Upper lobe of left lung (tissue), 6 donors: ENCODE results near the gene ADAMTS17. TPM values are rescaled to one million over a fixed set of nuclear protein-coding genes. Genes with fewer than 3 reads are reported as not detected.

Experiments used
- ATAC-seq, 2 donors: fragments of 200-7000 bp; cut with Tn5 transposase; one replicate each; pipeline ENCODE4 v1.9.1; 2022; ENCODE audit warnings: mild to moderate bottlenecking in 2 of 2, moderate library complexity in 2 of 2; ENCODE audit not compliant: low FRiP score in 2 of 2
- DNase-seq, 2 donors: peaks; one replicate each; pipeline ENCODE4 v3.0.0-alpha.2; 2019 to 2020
- H3K27ac ChIP-seq, 4 donors: fragments of 200-600 bp; sonication (generic); one replicate each; pipeline ENCODE4 v1.5.1; 2016 to 2019
- H3K27me3 ChIP-seq, 4 donors: fragments of 200-600 bp; sonication (generic); one replicate each; pipeline ENCODE4 v1.5.1; 2017 to 2019
- H3K36me3 ChIP-seq, 4 donors: fragments of 200-600 bp; sonication (generic); one replicate each; pipeline ENCODE4 v1.5.1; 2016 to 2019
- H3K4me1 ChIP-seq, 4 donors: fragments of 200-600 bp; sonication (generic); one replicate each; pipeline ENCODE4 v1.5.1; 2018 to 2019
- H3K4me3 ChIP-seq, 4 donors: fragments of 200-600 bp; sonication (generic); one replicate each; pipeline ENCODE4 v1.5.1; 2017 to 2019; ENCODE audit warnings: mild to moderate bottlenecking in 2 of 4, moderate library complexity in 1 of 4
- H3K9me3 ChIP-seq, 4 donors: fragments of 200-600 bp; sonication (generic); one replicate each; pipeline ENCODE4 v1.5.1; 2018 to 2019
- EP300 ChIP-seq, 4 donors: sonication (generic); formaldehyde crosslinking; IDR thresholded peaks; one replicate each; pipeline ENCODE4 v1.5.1; 2017; ENCODE audit warnings: antibody characterized with exemption in 4 of 4, control low read depth in 2 of 4
- POLR2A ChIP-seq, 4 donors: fragments of 450-650 bp; IDR thresholded peaks; one replicate each; pipeline ENCODE4 v1.5.1; 2016 to 2017; ENCODE audit warnings: antibody characterized with exemption in 4 of 4, mild to moderate bottlenecking in 2 of 4
- POLR2AphosphoS5 ChIP-seq, 2 donors: sonication (generic); formaldehyde crosslinking; IDR thresholded peaks; one replicate each; pipeline ENCODE4 v1.5.1; 2017; ENCODE audit warnings: antibody characterized with exemption in 2 of 2
- WGBS, 2 donors: methylation state at CpG; one replicate each; pipeline ENCODE4 v1.1.5; 2017 to 2018; 5-methylcytosine and 5-hydroxymethylcytosine counted together
- total RNA-seq, 6 donors: library from RNA; depleted of rRNA in 4 of 6; stranded (reverse); fragments of >200 nt in 4 of 6; gene quantifications; one replicate each; pipeline versions ENCODE4 v1.1.0 to v1.2.1, GENCODE V29; 2016 to 2021
- TF ChIP-seq, protein P1 (sequence below), 6 experiments: fragments of 450-650 bp in 4 of 6; fragments of 200-600 bp in 2 of 6; sonication (generic) in 2 of 6; IDR thresholded peaks; one replicate each; pipeline ENCODE4 v1.5.1; 2016 to 2019; ENCODE audit warnings: antibody characterized with exemption in 6 of 6
- donor health status: DM: no; HTN: no; CAD: no; lungs with moderate emphysema.
- donor health status: DM: no; HTN: yes; CAD: no; lungs with severe emphysema.

Gene ADAMTS17
- total RNA-seq, 6 donors from 2014 or later = 3.2 to 11.5 (median 5.7) TPM

DNA sequence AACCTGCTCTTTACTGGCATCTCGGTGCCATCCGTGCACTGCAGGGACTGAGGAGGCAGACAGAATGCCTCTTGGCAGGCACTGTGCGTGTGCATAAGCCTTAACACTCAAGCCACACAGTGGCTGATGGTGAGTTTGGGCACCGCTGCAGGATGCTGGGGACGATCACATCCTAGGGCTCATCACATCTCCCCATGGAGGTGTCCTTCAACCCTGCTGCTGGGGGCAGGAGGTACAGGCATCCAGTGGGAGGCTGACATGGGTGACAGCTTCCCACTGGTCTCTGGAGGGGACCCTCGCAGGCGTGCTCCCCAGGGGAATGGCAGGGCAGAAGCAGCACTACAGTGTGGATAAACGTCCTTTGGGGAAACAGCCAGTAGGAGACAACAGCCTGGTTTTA is 190.9 kb downstream of the ADAMTS17 start:
- no peak overlapping the region for H3K4me3 ChIP-seq
- peaks cover 0 to 25% (median 16%) of the 10 kb centered on the region in 4 donors for H3K9me3 ChIP-seq
- TF ChIP-seq EP300 (IDR thresholded peaks at IDR 0.05) (no peak), POLR2AphosphoS5 (IDR thresholded peaks at IDR 0.05) (no peak), POLR2A (IDR thresholded peaks at IDR 0.05) (no peak)
- TF ChIP-seq, protein P1, sequence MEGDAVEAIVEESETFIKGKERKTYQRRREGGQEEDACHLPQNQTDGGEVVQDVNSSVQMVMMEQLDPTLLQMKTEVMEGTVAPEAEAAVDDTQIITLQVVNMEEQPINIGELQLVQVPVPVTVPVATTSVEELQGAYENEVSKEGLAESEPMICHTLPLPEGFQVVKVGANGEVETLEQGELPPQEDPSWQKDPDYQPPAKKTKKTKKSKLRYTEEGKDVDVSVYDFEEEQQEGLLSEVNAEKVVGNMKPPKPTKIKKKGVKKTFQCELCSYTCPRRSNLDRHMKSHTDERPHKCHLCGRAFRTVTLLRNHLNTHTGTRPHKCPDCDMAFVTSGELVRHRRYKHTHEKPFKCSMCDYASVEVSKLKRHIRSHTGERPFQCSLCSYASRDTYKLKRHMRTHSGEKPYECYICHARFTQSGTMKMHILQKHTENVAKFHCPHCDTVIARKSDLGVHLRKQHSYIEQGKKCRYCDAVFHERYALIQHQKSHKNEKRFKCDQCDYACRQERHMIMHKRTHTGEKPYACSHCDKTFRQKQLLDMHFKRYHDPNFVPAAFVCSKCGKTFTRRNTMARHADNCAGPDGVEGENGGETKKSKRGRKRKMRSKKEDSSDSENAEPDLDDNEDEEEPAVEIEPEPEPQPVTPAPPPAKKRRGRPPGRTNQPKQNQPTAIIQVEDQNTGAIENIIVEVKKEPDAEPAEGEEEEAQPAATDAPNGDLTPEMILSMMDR (IDR thresholded peaks at IDR 0.05) = no peak
- no peak overlapping the region for H3K27ac ChIP-seq
- H3K27me3 ChIP-seq = no peaks in the 10 kb centered on the region
- no peaks in the 10 kb centered on the region for H3K4me1 ChIP-seq
- ATAC-seq = peak in 1 of 2 donors; percentile 54
- H3K36me3 ChIP-seq = no peaks in the 10 kb centered on the region
- 90 to 92% methylated on average over 2 to 8 of the region's 8 CpGs for WGBS, 2 donors
- DNase-seq = no peak

DNA sequence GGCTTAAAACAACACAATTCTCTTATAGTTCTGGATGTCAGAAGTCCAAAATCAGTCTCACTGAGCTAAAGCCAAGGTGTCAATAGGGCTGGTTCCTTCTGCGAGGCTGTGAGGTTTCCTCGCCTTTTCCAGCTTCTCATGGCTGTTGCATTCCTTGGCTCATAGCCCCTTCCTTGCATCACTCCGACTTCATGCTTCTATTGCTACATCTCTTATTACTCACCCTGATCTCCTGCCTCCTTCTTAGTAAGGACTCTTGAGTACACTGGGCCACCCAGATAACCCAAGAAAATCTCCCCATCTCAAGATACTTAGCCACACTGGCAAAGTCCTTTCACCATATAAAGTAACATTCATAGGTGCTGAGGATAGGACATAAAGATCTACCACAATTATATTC is 193.9 kb downstream of the ADAMTS17 start:
- H3K9me3 ChIP-seq = peaks cover 0 to 25% (median 16%) of the 10 kb centered on the region in 4 donors
- no peaks in the 10 kb centered on the region for H3K27me3 ChIP-seq
- 92 to 93% methylated on average over 3 of the region's 3 CpGs for WGBS, 2 donors
- TF ChIP-seq POLR2AphosphoS5 (IDR thresholded peaks at IDR 0.05) = no peak
- TF ChIP-seq, protein P1 (IDR thresholded peaks at IDR 0.05) = no peak
- TF ChIP-seq EP300 (IDR thresholded peaks at IDR 0.05) = no peak
- TF ChIP-seq POLR2A (IDR thresholded peaks at IDR 0.05) = no peak
- no peaks in the 10 kb centered on the region for H3K4me1 ChIP-seq
- no peak overlapping the region for H3K27ac ChIP-seq
- DNase-seq (no peak), ATAC-seq (no peak)
- no peak overlapping the region for H3K4me3 ChIP-seq
- no peaks in the 10 kb centered on the region for H3K36me3 ChIP-seq

DNA sequence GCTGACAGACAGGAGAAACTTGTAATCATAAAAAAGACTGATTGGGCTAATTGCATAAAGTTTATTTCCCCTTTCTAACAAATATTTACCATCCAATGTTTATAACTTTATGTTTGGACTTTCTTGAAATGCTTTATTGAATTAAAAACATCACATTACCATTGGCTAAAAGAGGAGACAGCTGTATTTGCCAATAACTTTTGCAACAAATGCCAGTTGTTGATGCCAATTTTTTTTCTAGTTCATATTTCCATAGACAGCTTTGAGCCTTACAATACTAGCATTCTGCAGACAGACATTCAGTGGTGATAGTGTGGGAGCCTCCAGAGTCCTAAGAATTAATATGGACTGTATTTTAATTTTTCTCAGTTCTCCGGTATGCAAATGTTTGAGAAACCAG is 198.4 kb downstream of the ADAMTS17 start:
- ATAC-seq = no peak
- Histone ChIP-seq H3K9me3 (peaks cover 0 to 14% (median 8%) of the 10 kb centered on the region in 4 donors), H3K36me3 (no peaks in the 10 kb centered on the region), H3K27ac (no peak overlapping the region), H3K4me3 (no peak overlapping the region), H3K4me1 (no peaks in the 10 kb centered on the region), H3K27me3 (no peaks in the 10 kb centered on the region)
- TF ChIP-seq EP300 (IDR thresholded peaks at IDR 0.05) = no peak
- TF ChIP-seq, protein P1 (IDR thresholded peaks at IDR 0.05) = no peak
- TF ChIP-seq POLR2A (IDR thresholded peaks at IDR 0.05) = no peak
- 81 to 92% methylated on average over 1 of the region's 1 CpG for WGBS, 2 donors
- DNase-seq = no peak

DNA sequence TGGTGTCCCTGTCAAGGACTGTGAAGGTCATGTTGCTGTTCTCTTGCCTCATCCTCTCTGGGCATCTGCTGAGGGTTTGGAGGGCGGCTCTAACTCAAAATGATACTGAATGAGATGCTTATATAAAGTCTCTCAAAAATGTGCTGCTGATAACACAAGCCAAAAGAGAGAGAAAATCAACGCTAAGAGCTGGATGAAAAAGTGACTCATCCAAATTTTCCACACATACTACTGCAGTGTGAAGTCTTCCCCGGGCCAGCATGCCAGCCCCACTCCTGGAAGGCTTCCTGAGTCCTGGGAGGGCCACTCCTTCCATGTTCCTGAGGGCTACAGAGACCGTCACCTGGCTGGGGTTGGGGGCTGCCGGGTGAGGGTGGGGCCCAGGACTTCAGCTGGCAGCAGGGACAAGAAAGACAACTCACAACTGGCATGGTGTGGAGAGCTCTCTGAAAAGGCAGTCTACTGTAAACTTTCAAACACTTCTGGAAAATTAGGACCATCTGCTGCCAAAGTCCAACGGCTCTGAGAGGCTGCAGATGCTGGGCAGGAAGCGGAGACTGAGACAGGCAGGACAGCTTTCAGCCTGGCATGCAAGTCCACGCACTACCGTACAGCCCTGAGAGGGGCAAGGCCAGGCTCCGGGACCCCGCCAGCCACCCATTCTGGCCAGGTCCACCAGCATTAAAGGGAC is 200.3 kb downstream of the ADAMTS17 start:
- TF ChIP-seq POLR2A (IDR thresholded peaks at IDR 0.05) (no peak), EP300 (IDR thresholded peaks at IDR 0.05) (no peak), POLR2AphosphoS5 (IDR thresholded peaks at IDR 0.05) (no peak)
- TF ChIP-seq, protein P1 (IDR thresholded peaks at IDR 0.05) = no peak
- no peaks in the 10 kb centered on the region for H3K9me3 ChIP-seq
- no peaks in the 10 kb centered on the region for H3K4me1 ChIP-seq
- H3K36me3 ChIP-seq = no peaks in the 10 kb centered on the region
- ATAC-seq (peak in 1 of 2 donors; percentile 76), DNase-seq (peak in 1 of 2 donors; percentile 57)
- WGBS, 2 donors = 64 to 68% methylated on average over 8 to 11 of the region's 11 CpGs
- H3K27ac ChIP-seq = no peak overlapping the region
- no peaks in the 10 kb centered on the region for H3K27me3 ChIP-seq
- no peak overlapping the region for H3K4me3 ChIP-seq
